GM19452 (cell line): ENCODE results near the gene DLG2.
"Not testable (repeated sequence)": the region's sequence is repeated elsewhere in the genome, so short reads cannot be mapped to it uniquely, and the experiment has no call there.

Experiments
- ATAC-seq: cut with Tn5 transposase; IDR thresholded peaks from one replicate; pipeline ENCODE4 v1.9.1; 2021; ENCODE audit not compliant: unreplicated experiment

Gene DLG2

GRCh38 chr11:83456566-83456965 lies 2170.6 kb downstream of the DLG2 start:
- no peak for ATAC-seq

DNA sequence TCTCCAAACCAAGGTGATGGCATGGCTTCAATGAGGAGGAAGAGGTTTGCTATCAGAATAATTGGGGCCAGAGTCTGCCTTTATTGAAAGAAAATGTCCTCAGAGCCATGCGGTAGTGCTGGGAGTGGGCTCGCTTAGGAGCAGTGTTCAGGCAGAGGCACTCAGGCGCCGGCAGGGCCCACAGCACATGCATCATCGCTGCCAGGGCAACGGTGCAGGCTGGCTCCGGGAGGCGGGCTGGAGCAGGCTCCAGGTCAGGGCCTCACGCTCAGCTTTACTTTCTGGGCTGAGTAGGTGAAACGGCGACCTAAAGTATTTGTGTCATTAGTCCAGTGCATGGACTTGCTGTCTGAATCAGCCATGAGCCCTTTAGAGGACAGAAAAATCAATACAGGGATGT lies 2171.1 kb downstream of the DLG2 start:
- no peak for ATAC-seq

- ATAC-seq: no peak
These were observed 2171.8 kb downstream of the DLG2 start for GRCh38 chr11:83455356-83455755.

GRCh38 chr11:83454674-83455073 lies 2172.5 kb downstream of the DLG2 start:
- no peak for ATAC-seq

- no peak for ATAC-seq
These were observed 2177.7 kb downstream of the DLG2 start for GRCh38 chr11:83449338-83449913.

- no peak for ATAC-seq
These were observed 2178.5 kb downstream of the DLG2 start for GRCh38 chr11:83448686-83449085.

DNA sequence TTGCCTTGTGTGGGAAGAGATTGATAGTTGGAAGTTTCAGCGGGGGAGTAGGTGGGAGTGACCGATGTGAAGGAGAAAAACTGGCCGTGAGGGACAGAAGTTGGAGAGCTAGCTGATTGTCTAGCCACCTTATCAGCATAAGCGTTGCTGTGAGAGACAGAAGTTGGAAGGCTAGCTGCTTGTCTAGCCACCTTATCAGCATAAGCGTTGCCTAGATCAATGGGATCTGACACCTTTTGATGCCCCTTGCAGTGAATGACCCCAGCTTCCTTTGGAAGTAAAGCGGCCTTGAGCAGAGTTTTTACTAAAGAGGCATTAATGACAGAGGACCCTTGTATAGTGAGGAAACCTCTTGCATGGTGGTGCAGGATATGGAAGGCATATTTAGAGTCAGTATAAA lies 2183.3 kb downstream of the DLG2 start:
- ATAC-seq: not testable (repeated sequence)

DNA sequence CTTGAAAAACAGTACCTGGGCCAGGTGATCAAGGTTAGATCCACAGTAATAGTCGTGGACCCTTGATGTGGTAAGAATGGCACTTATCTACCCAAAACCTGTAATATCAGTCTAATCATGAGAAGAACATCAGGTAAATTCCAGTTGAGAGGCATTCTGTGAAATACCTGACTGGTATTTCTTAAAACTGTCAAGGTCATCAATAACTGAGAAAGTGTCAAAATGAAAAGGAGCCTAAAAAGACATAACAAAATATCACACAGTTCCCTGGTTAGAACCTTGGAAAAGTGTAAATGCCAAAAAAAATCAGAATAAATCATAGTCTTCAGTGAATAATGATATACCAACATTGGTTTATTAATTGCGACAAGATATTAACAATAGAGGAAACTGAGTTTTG lies 2185.5 kb downstream of the DLG2 start:
- ATAC-seq: no peak

GRCh38 chr11:83441171-83441570 lies 2186.0 kb downstream of the DLG2 start:
- ATAC-seq: no peak

DNA sequence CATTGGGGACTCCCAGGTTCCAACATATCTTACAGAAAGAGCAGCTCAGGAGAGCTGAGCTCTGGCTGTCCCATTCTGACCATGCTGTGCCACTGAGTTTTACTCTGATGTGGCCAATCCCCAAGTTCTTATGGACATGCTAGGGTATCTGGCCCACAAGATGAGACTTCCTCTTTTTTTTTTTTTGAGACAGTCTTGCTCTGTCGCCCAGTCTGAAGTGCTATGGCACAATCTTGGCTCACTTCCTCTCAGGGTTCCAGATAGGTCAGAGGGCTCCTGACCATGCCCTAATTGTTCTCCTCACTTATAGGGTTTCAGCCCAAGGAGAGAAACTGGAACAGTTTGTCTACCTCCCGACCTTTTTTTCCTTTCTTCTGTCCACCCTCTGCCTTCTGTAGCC lies 2188.7 kb downstream of the DLG2 start:
- ATAC-seq: no peak

GRCh38 chr11:83437939-83438338 lies 2189.2 kb downstream of the DLG2 start:
- no peak for ATAC-seq

DNA sequence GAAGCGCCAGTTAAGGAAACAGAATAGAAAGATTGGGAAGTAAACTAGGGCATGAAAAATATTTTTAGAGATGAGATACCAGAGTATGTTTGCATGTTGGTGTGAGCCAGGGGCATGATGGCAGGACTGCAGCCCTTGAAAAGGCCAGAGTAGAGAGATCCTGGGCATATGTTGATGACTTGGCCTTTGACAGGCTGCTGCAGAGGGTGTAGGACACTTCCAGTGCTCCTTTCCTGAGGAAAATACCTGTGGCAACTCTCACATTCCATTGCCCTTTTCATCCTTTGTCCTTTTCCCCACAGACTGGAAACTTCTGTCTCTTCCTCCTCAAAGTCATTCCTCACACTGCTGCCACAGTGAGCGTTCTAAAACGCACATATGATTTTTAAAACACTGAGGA lies 2190.3 kb downstream of the DLG2 start:
- ATAC-seq: no peak

GRCh38 chr11:83434812-83435211 lies 2192.3 kb downstream of the DLG2 start:
- not testable (repeated sequence) for ATAC-seq

DNA sequence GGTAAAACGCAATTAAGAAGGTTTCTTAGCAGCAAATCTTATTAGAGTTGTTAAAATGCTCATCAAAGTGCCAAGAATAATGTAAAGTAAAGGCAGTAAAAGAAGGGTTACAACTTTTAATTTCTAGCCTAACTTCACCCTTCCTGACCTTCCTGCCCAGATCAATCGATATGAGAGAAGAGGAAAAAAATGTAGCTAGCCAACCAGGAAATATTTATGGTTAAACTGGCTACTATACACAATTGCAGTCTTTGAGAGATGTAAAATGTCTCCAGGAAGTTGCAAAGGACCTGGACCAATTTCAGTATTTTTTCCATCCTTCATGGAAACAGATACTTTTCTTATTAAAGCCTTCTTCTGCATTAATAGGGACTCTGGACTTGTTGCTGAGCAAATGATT lies 2199.2 kb downstream of the DLG2 start:
- ATAC-seq: no peak

DNA sequence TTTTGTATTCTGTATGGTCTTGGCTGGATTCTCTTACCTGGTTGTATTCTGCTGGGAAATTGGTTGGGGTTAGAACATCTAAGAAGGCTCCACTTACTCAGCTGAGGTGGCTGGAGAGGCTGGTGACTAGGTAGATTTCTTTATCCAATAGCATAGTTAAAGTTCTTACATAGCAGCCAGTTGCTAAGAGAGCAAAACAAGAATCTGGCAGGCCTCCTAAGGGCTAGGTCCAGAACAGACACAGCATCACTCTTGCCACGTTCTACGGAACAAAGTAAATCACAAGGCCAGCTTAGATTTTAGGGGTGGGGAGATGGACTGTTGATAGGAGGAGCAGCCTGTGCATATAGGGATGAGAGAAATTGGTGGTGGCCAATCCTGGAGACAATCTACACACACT lies 2199.6 kb downstream of the DLG2 start:
- ATAC-seq: no peak

DNA sequence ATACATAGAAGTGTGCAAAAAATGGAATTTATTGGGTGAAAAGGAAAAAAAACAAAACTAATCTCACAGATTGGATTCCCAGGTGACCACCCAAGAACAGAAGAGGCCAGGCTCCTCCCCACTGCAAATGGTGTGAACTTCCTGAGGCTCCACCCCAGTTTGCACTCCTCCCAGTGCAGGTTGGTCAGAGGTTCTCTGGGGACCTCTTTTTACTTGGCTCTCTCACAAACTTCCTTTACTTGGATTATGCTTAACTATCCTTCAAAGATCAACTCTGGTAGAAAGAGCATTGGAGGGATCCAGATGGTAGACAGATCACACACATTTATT lies 2202.0 kb downstream of the DLG2 start:
- no peak for ATAC-seq

DNA sequence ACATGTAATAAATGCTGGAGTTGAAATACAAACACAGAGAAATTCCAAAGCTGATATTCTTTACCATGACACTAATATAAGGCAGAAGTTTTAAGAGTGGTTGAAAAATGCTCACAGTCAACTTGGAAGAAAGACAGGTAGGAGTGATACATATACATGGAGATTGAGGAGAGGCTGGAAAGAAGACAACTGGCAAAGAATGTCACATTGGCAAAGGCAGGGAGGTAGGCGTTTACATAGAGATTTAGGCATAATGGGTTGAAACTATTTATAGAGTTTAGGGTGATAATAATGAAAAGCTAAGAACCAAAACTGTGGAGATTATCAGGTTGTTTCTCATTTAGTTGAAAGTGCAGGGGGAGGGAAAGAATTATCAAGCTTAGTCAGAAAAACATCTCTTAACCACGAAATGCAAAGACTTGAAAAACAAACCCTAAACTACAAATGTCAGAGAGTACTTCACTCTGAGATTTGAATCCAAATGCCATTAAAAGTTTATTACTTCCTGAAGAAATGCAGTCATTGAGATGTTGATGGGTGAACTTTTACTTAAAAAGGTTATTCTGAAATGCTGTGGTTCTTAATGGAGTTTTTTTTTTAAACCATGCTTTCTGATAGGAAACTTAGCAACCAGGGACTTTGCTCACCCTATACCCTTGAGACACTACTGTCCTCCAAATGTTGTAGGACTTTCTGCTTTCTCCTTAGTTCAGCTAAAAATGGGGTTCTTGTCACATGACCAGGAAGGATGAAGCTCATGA lies 2202.6 kb downstream of the DLG2 start:
- ATAC-seq: no peak

DNA sequence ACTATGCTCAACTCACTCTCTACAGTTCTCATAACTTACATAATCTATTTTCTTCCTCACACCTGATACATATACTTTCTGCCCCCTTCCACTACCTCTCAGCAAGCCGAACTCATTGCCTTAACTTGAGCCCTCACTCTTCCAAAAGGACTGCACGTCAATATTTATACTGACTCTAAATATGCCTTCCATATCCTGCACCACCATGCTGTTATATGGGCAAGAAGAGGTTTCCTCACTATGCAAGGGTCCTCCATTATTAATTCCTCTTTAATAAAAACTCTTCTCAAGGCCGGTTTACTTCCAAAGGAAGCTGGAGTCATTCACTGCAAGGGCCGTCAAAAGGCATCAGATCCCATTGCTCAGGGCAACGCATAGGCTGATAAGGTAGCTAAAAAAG lies 2204.5 kb downstream of the DLG2 start:
- not testable (repeated sequence) for ATAC-seq

- no peak for ATAC-seq
These were observed 2216.3 kb downstream of the DLG2 start for GRCh38 chr11:83410605-83411565.

DNA sequence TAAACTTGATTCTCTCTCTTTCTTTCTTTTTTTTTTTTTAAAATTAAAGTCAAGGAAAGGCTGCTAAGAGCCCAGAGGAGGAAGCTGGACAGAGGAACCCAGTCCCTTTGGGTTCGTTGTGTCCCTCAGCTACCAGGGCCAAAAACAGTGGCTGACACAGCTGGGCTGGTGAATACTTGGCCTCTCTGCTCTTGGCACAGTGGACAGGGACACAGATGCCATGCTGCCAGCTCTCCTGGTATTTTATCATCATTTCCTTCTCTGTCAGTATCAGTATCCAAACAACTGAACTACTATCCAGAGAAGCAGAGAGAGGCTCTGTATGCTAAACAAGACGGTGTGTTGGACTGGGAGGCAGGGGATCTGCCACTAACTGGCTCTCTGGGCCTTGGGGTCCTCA lies 2217.3 kb downstream of the DLG2 start:
- ATAC-seq: no peak

GRCh38 chr11:83409476-83409875 lies 2217.7 kb downstream of the DLG2 start:
- no peak for ATAC-seq

DNA sequence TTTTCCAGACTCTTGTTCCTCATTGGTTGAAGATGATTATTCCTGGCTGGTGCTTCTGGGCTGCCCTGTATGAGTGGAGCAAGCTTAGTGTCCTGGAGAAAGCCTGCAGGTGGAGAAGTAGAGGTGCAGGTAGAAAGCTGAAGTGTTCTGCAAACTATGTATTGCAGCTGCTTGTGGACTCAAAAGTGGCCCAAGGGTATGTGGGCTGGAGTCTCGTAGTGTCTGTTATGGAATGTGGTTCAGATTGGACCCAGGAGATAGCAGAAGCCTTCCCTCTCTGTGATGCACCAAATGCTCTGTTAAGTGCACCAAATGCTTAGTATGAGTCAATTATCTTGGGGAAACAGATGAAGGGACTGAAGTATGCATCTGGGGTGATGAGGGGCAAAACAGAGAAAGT lies 2218.2 kb downstream of the DLG2 start:
- ATAC-seq: no peak
